GM18858 (cell line): ENCODE data around the gene SERPINB8.
"Not testable (repeated sequence)": the region's sequence is repeated elsewhere in the genome, so short reads cannot be mapped to it uniquely, and the experiment has no call there.

ENCODE experiments used
- ATAC-seq: cut with Tn5 transposase; IDR thresholded peaks from one replicate; pipeline ENCODE4 v1.9.1; 2021; ENCODE audit not compliant: unreplicated experiment

The SERPINB8 gene, protein sequence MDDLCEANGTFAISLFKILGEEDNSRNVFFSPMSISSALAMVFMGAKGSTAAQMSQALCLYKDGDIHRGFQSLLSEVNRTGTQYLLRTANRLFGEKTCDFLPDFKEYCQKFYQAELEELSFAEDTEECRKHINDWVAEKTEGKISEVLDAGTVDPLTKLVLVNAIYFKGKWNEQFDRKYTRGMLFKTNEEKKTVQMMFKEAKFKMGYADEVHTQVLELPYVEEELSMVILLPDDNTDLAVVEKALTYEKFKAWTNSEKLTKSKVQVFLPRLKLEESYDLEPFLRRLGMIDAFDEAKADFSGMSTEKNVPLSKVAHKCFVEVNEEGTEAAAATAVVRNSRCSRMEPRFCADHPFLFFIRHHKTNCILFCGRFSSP

DNA sequence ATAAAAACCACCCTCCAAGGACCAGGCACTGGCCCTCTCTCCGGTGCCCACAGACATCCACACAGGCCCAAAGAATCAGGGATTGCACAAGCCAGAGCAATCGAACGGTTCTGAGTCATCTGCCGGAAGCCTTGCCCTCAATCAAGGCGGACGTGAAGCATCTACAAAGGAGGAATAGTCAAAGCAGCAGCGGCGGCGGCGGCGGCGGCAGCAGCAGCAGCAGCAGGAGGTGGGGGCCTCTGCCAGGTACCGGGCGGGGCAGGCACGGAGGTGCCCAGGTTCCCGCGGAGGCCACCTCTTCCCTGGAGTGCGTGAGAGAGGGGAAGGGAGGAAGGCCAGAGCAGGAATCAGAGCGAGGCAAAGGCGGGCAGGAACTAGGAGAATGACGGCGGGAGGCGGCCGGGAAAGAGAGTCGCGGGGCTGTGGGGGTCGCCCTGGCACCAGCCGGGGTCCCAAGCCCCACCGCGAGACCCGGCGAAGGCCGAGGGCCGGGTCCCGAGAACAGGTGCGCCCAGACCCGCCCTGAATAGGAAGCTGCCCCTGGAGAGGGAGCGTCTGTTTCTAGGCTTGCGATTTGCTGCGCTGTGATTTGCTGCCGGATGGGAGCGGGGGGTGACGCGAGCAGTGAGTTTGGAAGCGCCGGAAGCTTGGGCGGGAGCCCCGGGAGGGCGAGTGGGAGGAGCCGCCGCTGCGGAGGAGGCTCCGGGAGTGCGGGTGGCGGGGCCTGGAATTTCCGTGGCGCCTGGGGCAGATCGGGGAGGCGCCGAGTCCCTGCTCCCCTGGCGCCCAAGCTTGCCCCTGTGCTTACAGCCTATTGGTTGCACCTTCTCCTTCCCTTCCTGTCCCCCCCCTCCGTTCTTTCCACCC, at the start of gene SERPINB8:
SERPINB8 (plus strand) TSS at position 140 of the 867 bp plus-strand sequence. CDS start 8,228 bp downstream, outside the sequence.
- ATAC-seq: peak; percentile 88

- no peak for ATAC-seq
Observed at GRCh38 chr18:63922049-63922448, 47.8 kb upstream of the SERPINB8 start.

DNA sequence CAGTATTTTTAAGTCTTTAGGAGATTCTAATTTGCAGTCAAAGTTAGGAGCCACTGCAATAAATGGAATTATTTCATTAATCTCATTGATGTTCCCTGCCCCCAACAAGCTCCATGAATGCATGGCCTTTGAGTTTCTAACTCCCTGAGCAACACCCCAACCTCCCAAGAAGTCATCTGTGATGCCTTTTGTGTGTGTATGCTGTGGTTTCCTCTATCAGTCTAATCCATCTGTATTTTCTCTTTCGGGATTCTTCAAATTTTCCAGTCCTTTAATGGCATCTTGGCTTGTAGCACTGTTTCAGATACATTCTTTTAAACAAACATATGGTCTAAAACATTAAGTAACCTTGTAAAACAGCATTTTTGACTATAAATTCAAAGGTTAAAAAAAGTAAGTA, 45.3 kb upstream of the SERPINB8 start:
- no peak for ATAC-seq

GRCh38 chr18:63928331-63928730, 41.5 kb upstream of the SERPINB8 start:
- no peak for ATAC-seq

DNA sequence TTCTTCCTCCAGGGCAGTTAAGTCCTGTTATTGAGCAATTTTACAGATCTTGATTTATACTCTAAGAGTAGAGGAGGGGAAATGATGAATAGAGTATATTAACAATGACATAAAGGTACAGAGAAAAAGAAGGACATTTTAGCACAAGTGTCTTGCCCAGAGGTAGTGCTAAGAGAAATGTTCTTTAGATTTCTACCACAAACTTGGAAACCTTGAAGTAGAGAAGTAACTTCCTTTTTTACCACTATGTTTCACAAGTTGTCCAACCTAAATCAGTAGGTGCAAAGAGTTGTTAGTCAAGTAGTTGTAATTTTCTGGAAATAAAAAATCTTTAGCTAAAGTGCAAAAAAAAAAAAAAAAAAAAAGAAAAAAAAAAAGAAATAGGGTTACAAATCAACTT, 40.5 kb upstream of the SERPINB8 start:
- not testable (repeated sequence) for ATAC-seq

GRCh38 chr18:63930773-63931354, 39.0 kb upstream of the SERPINB8 start:
- ATAC-seq: no peak

DNA sequence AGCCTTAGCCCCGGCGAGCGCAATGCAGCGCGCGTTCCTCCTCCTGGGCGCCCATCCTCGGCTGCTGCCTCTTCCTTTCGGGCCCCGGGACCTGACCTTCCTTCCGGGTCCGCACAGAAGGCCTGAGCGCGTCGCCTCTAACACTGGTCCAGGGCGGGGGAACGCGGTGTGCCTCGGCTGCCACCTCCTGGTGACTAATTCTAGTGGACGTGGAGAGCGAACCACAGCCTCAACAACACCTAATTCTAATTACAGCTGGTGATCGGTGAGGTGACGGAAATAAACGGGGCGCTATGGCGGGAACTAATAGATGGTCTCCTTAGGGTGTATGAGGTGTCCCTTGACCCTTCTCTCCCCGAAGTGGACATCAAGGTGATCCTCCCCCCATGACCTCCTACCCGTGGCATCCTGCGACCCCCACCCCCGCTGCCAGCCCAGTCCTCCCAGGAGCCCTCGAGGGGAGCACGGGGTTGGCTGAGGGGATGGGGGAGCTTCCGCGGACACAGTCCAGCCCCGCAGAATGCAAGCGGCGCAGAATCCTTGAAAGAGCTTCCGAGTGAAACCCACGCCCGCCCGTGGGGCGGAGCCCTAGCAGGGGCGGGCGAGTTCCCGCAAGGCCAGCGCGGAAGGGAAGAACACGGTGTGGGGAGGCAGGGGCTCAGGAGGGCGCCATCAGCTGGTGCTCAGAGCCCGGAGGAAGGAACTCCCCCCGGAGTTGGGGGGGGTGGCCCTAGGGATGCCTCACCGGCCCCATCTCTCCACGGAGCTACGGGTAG, 33.5 kb upstream of the SERPINB8 start:
- peak; percentile 92 for ATAC-seq

GRCh38 chr18:63936932-63937393, 32.9 kb upstream of the SERPINB8 start:
- peak; percentile 22 for ATAC-seq

DNA sequence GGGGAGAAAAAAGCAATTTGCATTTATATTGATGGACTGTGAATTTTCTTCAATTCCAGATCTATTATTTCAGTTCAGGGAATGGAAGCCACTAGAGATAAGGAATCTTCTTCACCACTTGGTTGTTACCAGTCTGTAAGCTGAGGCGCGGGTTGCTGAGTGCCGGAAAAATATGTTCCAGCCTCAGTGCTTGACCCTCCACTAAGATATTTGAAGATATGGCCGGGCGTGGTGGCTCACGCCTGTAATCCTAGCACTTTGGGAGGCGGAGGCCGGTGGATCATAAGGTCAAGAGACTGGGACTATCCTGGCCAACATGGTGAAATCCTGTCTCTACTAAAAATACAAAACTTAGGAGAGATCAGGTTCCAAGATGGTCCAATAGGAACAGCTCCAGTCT, 29.9 kb upstream of the SERPINB8 start:
- no peak for ATAC-seq

DNA sequence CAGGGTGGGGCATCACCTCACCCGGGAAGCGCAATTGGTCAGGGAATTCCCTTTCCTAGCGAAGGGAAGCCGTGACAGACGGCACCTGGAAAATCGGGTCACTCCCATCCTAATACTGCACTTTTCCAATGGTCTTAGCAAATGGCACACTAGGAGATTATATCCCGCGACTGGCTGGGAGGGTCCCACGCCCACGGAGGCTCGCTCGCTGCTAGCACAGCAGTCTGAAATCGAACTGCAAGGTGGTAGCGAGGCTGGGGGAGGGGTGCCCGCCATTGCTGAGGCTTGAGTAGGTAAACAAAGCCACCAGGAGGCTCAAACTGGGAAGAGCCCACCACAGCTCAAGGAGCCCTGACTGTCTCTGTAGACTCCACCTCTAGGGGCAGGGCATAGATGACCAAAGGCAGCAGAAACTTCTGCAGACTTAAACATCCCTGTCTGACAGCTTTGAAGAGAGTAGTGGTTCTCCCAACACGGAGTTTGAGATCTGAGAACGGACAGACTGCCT, 29.3 kb upstream of the SERPINB8 start:
- ATAC-seq: not testable (repeated sequence)

DNA sequence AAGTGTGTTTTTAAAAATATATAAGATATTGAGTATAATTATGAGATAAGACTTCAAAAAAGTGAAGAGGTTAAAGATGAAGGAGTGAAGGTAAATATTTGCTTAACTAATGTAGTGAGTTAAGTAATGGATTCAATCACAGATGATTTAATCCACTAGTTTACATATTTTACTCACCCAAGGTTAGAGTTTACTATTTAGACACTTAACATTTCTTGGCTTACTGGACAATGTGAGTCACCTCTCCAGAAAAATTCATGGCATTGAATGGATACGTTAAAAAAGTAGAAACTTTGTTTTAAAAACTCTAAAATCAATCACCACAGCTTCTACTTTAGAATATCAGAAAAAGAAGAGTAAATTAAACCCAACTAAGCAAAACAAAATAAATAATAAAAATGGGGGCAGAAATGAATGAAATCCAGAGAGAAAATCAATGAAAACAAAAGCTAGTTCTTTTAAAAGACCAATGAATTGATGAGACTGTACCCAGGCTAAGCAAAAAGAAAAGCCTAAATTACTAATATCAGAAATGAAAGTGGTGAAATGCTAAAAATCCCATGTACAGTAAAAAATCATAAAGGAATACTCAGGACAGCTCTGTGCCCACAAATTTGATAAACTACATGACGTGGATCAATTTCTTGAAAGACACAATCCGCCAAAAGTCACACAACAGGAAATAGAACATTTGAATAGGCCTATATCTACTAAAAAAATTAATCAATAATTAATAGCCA, 22.7 kb upstream of the SERPINB8 start:
- no peak for ATAC-seq

DNA sequence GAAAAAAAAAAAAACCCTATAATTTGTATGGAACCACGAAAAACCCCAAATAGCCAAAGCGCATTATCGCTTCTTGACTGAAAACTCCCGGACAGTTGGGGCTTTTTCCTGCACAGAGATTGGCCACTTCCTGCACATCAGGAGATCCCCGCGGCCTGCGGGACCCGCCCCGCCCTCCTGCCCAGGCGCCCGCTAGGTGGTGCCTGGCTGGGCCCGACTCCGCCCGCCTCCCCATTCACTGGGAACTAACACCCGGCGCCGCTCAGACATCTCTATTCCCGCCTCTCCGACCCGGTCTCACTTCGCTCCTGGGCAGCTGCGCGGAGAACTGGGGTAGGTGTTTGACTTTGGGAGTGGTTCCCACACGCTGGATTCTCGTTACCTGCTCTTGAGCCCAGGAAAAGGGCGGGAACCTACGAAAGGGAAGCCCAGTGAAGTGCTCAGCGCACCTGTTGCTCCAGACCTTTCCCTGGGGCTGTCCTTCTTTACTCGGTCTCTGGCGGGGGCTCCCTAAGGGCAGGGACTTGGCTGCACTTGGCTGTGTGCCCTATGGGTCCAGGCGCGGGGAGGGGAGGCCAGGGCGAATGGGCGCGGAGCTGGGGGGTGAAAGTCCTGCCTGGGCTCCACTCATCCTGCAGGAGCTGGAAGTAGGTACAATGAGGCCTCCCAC, 20.7 kb upstream of the SERPINB8 start, which contains the start of gene HMSD:
HMSD (plus strand) TSS at position 234 of the 670 bp plus-strand sequence. CDS start 4,155 bp downstream, outside the sequence.
- ATAC-seq: peak; percentile 78

DNA sequence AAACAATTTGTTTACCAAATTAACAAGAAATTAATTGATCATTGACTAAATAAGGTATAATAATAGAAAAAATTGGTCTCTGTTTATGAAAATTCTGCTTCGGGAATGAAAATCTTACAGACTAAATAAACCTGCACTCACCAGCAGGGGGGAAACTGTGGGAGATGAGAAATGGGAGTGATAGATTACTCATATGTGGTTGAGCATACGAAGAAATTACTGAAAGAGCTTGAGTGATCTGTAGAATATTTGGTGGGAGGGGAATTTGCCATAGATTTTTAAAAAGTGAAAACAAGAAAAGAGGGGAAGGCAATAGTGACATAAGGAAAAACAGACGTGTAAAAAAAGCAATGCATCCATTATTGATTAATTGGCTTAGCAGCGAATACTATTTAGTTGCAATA, 18.6 kb upstream of the SERPINB8 start:
- ATAC-seq: peak; percentile 60

DNA sequence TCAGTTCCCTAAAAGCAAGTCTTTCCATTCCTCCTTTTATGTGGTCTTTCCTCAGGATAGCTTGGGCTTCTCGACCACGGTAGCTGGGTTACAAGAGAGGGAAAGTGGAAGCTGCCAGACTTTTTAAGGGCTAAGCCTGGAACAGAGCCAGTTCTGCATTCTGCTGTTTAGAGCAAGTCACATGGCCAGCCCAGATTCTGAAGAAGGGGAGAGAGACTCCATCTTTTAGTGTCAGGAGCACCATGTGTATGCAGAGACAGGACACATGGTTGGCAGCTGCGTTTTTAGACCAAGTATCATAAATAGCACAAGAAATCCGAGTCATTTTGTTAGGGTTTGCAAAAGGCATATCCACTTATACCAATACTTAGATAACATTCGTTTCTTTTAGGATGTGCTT, 16.1 kb upstream of the SERPINB8 start:
- no peak for ATAC-seq

DNA sequence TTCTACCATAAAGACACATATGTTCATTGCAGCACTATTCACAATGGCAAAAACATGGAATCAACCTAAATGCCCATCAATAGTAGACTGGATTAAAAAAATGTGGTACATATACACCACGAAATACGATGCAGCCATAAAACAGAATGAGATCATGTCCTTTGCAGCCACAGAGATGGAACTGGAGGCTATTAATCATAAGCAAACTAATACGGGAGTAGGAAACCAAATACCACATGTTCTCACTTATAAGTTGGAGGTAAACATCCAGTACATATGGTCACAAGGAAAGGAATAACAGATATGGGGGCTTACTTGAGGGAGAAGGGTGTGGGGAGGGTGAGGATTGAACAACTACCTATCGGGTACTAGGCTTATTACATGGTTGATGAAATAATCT, 13.1 kb upstream of the SERPINB8 start:
- ATAC-seq: no peak

GRCh38 chr18:63960891-63961290, 9.0 kb upstream of the SERPINB8 start:
- no peak for ATAC-seq

- no peak for ATAC-seq
Observed at GRCh38 chr18:63961435-63961980, 8.4 kb upstream of the SERPINB8 start.

- no peak for ATAC-seq
Observed at GRCh38 chr18:63962137-63962536, 7.7 kb upstream of the SERPINB8 start.
